ACC112 (cell line): ENCODE results near the gene GRIFIN.

Experiments used
- H2AFZ ChIP-seq: fragments of 200-600 bp; sonication (generic); one replicate; pipeline ENCODE4 v1.6.0; 2017; ENCODE audit warnings: antibody characterized with exemption, low read length; ENCODE audit not compliant: unreplicated experiment
- H3K27ac ChIP-seq: fragments of 200-600 bp; sonication (generic); 2 replicates; pipeline ENCODE4 v1.5.1; 2014; ENCODE audit warnings: low read depth, mild to moderate bottlenecking, antibody characterized with exemption, low read length, moderate library complexity
- H3K27me3 ChIP-seq: fragments of 200-600 bp; sonication (generic); 2 replicates; pipeline ENCODE4 v1.6.1; 2014; ENCODE audit warnings: mild to moderate bottlenecking, antibody characterized with exemption, low read length, moderate library complexity, mixed read lengths; ENCODE audit not compliant: insufficient read depth
- H3K36me3 ChIP-seq: fragments of 200-600 bp; sonication (generic); 2 replicates; pipeline ENCODE4 v1.6.1; 2016; ENCODE audit warnings: mild to moderate bottlenecking, antibody characterized with exemption, low read length, moderate library complexity, mixed read lengths; ENCODE audit not compliant: insufficient read depth
- H3K4me1 ChIP-seq: fragments of 200-600 bp; sonication (generic); one replicate; pipeline ENCODE4 v1.6.1; 2016; ENCODE audit warnings: low read length, mixed read lengths; ENCODE audit not compliant: insufficient read depth, unreplicated experiment, control insufficient read depth
- H3K4me3 ChIP-seq: fragments of 200-600 bp; sonication (generic); 2 replicates; pipeline ENCODE4 v1.5.1; 2014; ENCODE audit warnings: mild to moderate bottlenecking, low read depth, low read length
- H3K79me2 ChIP-seq: fragments of 200-600 bp; sonication (generic); one replicate; pipeline ENCODE4 v1.6.0; 2016; ENCODE audit warnings: low read length; ENCODE audit not compliant: control insufficient read depth, unreplicated experiment, insufficient read depth

Gene GRIFIN

DNA sequence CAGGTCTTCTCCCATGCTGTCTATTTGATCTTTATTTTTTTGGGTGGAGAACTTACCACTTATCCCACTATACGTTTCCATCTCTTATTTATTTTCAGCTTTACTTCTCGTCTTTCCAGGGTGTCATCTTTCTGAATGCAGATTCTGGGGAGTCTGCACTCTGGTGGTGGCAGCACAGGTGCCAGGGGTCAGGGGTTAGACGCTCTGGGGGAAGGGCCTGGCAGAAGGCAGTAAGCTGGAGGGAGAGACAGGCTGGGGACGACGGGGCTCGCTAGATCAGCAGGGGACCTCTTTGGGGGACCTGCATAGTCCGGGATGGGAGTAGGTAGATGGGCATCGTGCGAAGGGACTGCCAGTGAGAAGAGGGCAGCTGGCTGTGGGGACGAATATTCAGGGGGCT is 50.4 kb downstream of the GRIFIN start:
- Histone ChIP-seq H3K27me3 (no peaks in the 10 kb centered on the region), H3K27ac (no peak overlapping the region), H3K79me2 (no peaks in the 10 kb centered on the region), H2AFZ (no peak overlapping the region), H3K36me3 (no peaks in the 10 kb centered on the region), H3K4me3 (no peak overlapping the region), H3K4me1 (no peaks in the 10 kb centered on the region)
